ENCODE data around the gene SLC39A13. TPM values are rescaled to one million over a fixed set of nuclear protein-coding genes. Genes with fewer than 3 reads are reported as not detected.

SLC39A13 gene
- total and polyA plus RNA-seq, 2 of the 13 experiments (the other 11 are each of a cell fraction or from before 2014, with no cell fraction given), result 15.3 to 30.5 TPM

- 0 out of 2 replicates have a peak, but pooled peaks have one; percentile 30 for TF ChIP-seq HMGXB3 (CRISPR knock-in tag; IDR thresholded peaks at IDR 0.05; ENCODE audit: borderline replicate concordance)
- no peak for TF ChIP-seq ZNF207 (IDR thresholded peaks at IDR 0.05; ENCODE audit: borderline replicate concordance)
- TF ChIP-seq ZNF891 (CRISPR knock-in tag; IDR thresholded peaks at IDR 0.05), result no peak
- no peak for TF ChIP-seq ELK4 (CRISPR knock-in tag; IDR thresholded peaks at IDR 0.05; ENCODE audit: borderline replicate concordance)
- no peak for TF ChIP-seq ARID2 (CRISPR knock-in tag; IDR thresholded peaks at IDR 0.05; ENCODE audit: borderline replicate concordance)
- no peak for TF ChIP-seq ISL2 (CRISPR knock-in tag; IDR thresholded peaks at IDR 0.05)
- TF ChIP-seq TERF1 (CRISPR knock-in tag; IDR thresholded peaks at IDR 0.05), result no peak
- TF ChIP-seq ZBTB1 (CRISPR knock-in tag; IDR thresholded peaks at IDR 0.05; ENCODE audit: borderline replicate concordance), result no peak
- TF ChIP-seq MEIS2 (CRISPR knock-in tag; IDR thresholded peaks at IDR 0.05), result peak; percentile 35; the same call in 1 of the 2 replicates
- TF ChIP-seq ZNF512B (CRISPR knock-in tag; IDR thresholded peaks at IDR 0.05; ENCODE audit: borderline replicate concordance), result 0 out of 2 replicates have a peak, but pooled peaks have one; percentile 41
- 0 out of 2 replicates have a peak, but pooled peaks have one; percentile 33 for TF ChIP-seq FOXP4 (CRISPR knock-in tag; IDR thresholded peaks at IDR 0.05)
- TF ChIP-seq NONO (IDR thresholded peaks at IDR 0.05), result no peak
- TF ChIP-seq NONO (CRISPR knock-in tag; conservative IDR thresholded peaks at IDR 0.05), result 0 out of 2 replicates have a peak, but pooled peaks have one; percentile 15
- 0 out of 2 replicates have a peak, but pooled peaks have one; percentile 18 for TF ChIP-seq LCORL (IDR thresholded peaks at IDR 0.05)
- peak; percentile 69; the same call in 1 of the 2 replicates for TF ChIP-seq LCORL (CRISPR knock-in tag; IDR thresholded peaks at IDR 0.05)
- no peak for TF ChIP-seq NCOA1 (CRISPR knock-in tag; IDR thresholded peaks at IDR 0.05)
- TF ChIP-seq ZNF841 (CRISPR knock-in tag; IDR thresholded peaks at IDR 0.05; ENCODE audit: borderline replicate concordance), result no peak
Observed at GRCh38 chr11:47435687-47436086, 27.3 kb downstream of the SLC39A13 start (continued).
